ENCODE results near the gene SLC15A4.
"Not testable (repeated sequence)": the region's sequence is repeated elsewhere in the genome, so short reads cannot be mapped to it uniquely, and the experiment has no call there.

Gene SLC15A4

GRCh38 chr12:128844031-128844635 is 20.4 kb upstream of the SLC15A4 start:
- no peak for DNase-seq (ENCODE audit: low spot score)

- DNase-seq (ENCODE audit: low spot score), result no peak
Measured at GRCh38 chr12:128843538-128843937, 19.8 kb upstream of the SLC15A4 start.

- DNase-seq (ENCODE audit: low spot score), result no peak
Measured at GRCh38 chr12:128842579-128842978, 18.8 kb upstream of the SLC15A4 start.

GRCh38 chr12:128840862-128841468 is 17.2 kb upstream of the SLC15A4 start:
- no peak for DNase-seq (ENCODE audit: low spot score)

- DNase-seq (ENCODE audit: low spot score), result not testable (repeated sequence)
Measured at GRCh38 chr12:128839885-128840284, 16.1 kb upstream of the SLC15A4 start.

- no peak for DNase-seq (ENCODE audit: low spot score)
Measured at GRCh38 chr12:128833418-128833817, 9.7 kb upstream of the SLC15A4 start.

- no peak for DNase-seq (ENCODE audit: low spot score)
Measured at GRCh38 chr12:128830505-128830893, 6.7 kb upstream of the SLC15A4 start.

GRCh38 chr12:128829861-128830504 is 6.2 kb upstream of the SLC15A4 start:
- DNase-seq (ENCODE audit: low spot score), result no peak

GRCh38 chr12:128827724-128828123 is 4.0 kb upstream of the SLC15A4 start:
- DNase-seq (ENCODE audit: low spot score), result no peak

GRCh38 chr12:128825835-128826234 is 2.1 kb upstream of the SLC15A4 start:
- no peak for DNase-seq (ENCODE audit: low spot score)

- peak; percentile 10 for DNase-seq (ENCODE audit: low spot score)
Measured at GRCh38 chr12:128823216-128823915, 392 bp downstream of the SLC15A4 start.

- DNase-seq (ENCODE audit: low spot score), result no peak
Measured at GRCh38 chr12:128820723-128821432, 2.9 kb downstream of the SLC15A4 start.

- no peak for DNase-seq (ENCODE audit: low spot score)
Measured at GRCh38 chr12:128820253-128820652, 3.5 kb downstream of the SLC15A4 start.

- no peak for DNase-seq (ENCODE audit: low spot score)
Measured at GRCh38 chr12:128819293-128820144, 4.2 kb downstream of the SLC15A4 start.

- no peak for DNase-seq (ENCODE audit: low spot score)
Measured at GRCh38 chr12:128818065-128819022, 5.4 kb downstream of the SLC15A4 start.

- DNase-seq (ENCODE audit: low spot score), result no peak
Measured at GRCh38 chr12:128817111-128818015, 6.4 kb downstream of the SLC15A4 start.

GRCh38 chr12:128816643-128816920 is 7.2 kb downstream of the SLC15A4 start:
- no peak for DNase-seq (ENCODE audit: low spot score)

GRCh38 chr12:128815779-128816642 is 7.7 kb downstream of the SLC15A4 start:
- no peak for DNase-seq (ENCODE audit: low spot score)
